NCI-H82 treated with DMSO at 0.1 percent for 48 hours (cell line): Measurements from ENCODE around the gene TMIGD1.
A peak's percentile ranks its signal among the peaks of the same experiment; 100 is the strongest.
"Not testable (repeated sequence)": the region's sequence is repeated elsewhere in the genome, so short reads cannot be mapped to it uniquely, and the experiment has no call there.

Experiments
- DNase-seq: peaks from one replicate; lab custom pipeline; 2025; ENCODE audit not compliant: unreplicated experiment; lab: John Stamatoyannopoulos, UW

The TMIGD1 gene

DNA sequence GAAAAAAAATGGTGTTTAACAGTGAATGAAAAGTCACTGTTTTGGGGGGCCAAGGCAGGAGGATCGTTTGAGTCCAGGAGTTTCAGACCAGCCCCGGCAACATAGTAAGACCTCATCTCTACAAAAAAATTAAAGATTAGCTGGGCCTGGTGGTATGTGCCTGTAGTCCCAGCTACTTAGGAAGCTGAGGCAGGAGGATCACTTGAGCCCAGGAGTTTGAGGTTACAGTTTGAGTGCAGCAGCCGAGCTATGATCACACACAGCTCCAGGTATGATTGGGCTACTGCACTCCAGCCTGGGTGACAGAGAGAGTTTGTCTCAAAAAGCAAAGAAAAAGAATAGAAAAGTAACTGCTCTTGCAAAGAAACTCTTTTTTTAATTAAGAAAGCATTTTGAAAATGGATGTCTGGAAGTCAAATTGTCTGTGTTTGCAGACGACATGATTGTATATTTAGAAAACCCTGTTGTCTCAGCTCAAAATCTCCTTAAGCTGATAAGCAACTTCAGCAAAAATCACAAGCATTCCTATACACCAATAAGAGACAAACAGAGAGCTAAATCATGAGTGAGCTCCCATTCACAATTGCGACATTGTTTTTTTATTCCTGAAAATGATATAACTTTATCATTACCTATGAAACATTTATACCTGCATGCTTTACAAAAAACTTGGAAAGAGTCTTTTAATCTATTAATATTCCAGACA is 24.4 kb upstream of the TMIGD1 start:
- DNase-seq = no peak

DNA sequence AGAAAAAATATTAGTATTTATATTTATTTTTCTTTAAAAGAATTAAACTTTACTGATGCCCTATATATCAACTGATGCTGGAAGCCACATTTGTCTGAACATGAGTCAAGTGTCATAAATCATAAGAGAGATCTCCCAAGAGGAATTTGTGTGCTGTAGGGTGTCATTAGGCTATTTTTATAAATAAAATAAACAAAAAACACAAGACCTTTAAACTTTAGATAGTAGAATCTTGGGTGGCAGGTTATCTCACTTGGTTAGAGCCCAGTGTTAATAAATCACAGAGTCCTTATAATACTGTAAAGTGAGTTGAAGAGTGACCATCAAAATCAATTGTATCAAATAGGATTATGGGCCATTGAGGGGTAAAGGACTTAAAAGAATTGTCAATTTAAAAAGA is 23.6 kb upstream of the TMIGD1 start:
- DNase-seq = no peak

- no peak for DNase-seq
These were observed 20.8 kb upstream of the TMIGD1 start for GRCh38 chr17:30354701-30355100.

DNA sequence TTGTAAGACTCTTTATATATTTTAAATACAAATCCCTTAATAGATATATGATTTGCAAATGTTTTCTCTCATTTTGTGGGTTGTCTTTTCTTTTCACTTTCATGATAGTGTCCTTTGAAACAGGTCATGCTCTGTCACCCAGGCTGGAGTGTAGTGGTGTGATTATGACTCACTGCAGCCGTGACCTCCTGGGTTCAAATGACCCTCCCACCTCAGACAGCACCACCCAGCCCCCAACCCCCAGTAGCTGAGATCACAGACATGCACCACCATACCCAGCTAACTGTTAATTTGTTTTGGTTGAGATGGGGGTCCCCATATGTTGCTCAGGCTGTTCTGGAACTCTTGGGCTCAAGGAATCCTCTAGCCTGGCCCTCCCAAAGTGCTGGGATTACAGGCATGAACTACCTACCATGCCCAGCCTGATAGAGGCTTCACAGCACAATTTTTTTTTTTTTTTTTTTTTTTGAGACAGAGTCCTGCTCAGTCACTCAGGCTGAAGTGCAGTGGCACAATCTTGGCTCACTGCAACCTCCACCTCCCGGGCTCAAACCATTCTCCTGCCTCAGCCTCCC is 18.5 kb upstream of the TMIGD1 start:
- no peak for DNase-seq

GRCh38 chr17:30351735-30352134 is 17.9 kb upstream of the TMIGD1 start:
- DNase-seq = no peak

DNA sequence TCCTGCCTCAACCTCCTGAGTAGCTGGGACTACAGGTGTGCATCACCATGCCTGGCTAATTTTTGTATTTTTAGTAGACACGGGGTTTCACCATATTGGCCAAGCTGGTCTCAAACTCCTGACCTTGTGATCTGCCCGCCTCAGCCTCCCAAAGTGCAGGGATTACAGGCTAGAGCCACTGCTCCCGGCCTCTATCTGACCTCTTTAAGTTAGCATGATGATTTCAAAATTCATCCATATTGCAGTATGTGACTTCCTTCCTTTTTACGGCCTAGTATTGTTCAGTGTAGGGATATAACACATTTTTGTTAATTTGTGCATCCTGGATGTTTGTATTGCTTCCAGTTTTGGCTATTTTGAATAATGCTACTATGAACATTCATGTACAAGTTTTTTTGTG is 17.4 kb upstream of the TMIGD1 start:
- not testable (repeated sequence) for DNase-seq

DNA sequence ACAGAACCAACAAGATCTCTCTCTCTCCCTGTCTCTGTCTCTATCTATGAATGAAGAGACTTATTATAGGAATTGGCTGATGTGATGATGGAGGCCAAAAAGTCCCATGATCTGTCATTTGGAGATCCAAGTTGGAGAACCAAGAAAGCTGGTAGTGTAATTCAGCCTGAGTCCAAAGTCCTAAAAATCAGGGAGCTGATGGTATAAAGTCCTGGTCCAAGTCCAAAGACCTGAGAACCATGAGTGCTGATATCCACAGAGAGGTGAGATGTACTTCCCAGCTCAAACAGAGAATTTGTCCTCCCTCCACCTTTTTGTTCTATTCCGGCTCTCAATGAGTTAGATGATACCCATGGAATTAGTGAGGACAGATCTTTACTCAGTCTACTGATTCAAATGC is 15.4 kb upstream of the TMIGD1 start:
- DNase-seq = no peak

DNA sequence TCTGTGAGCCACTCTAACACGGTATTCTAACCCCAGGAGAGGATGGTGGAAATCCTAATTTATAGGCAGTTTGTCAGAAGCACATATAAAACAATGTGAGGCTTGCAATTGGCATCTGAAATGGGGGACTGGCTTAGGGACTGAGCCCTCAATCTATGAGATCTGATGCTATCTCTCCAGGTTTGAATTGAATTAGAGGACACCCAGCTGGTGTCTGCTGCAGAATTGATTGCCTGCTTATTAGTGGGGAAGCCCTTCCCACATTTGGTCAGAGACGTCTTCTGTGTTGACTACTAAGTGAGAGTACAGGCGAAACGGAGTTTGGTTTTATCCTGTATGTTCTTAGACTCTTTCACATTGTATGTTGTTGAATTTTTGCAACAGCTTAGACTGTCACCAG is 13.6 kb upstream of the TMIGD1 start:
- no peak for DNase-seq

DNA sequence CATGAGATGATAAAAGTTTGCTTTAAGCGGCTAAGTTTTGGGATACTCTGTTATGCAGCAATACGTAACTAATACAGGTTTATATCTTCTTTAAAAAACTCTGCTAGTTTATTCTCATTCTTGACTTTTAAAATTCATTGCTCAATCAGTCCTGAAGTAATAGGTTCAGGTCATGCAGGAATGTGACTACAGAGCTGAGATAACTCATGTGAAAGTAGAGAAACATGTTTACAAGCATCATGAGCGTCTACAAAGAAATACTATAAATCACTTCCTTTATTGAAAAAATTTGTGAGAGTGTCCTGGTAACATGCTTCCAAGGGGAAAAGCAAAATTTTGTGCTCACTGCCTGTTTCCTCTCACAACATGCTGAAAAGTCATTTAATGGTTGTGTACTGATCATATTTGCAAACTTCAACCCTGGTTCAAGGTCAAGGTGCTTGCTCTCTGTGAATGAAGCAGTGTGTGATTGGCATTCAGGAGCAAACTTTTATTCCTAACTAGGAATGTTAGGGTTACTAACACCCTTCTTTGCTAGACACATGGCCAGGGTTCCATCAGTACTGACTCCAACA is 12.5 kb upstream of the TMIGD1 start:
- DNase-seq = no peak

GRCh38 chr17:30345527-30346075 is 11.7 kb upstream of the TMIGD1 start:
- DNase-seq = no peak

- DNase-seq = no peak
These were observed 11.2 kb upstream of the TMIGD1 start for GRCh38 chr17:30345089-30345433.

- DNase-seq = no peak
These were observed 10.6 kb upstream of the TMIGD1 start for GRCh38 chr17:30344283-30345088.

DNA sequence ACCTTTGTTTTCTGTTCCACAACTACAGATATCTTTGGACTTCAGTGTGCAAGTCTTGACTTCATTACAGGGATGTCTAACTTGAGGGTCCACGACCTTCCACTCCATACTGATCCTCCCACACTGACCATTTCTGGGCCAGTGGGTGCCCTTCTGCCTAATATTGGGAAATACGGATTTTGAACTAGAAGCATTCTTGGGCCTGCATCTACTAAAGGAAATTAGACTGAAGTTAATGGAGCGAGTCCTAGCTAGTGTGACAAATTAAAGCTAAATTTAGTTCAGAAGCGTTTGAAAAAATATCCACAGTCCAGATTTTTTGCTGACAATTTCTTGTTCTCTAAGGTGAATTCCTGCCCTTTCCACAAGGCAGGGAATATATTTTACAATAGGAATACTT is 9.9 kb upstream of the TMIGD1 start:
- no peak for DNase-seq

- not testable (repeated sequence) for DNase-seq
These were observed 9.4 kb upstream of the TMIGD1 start for GRCh38 chr17:30343244-30343643.

DNA sequence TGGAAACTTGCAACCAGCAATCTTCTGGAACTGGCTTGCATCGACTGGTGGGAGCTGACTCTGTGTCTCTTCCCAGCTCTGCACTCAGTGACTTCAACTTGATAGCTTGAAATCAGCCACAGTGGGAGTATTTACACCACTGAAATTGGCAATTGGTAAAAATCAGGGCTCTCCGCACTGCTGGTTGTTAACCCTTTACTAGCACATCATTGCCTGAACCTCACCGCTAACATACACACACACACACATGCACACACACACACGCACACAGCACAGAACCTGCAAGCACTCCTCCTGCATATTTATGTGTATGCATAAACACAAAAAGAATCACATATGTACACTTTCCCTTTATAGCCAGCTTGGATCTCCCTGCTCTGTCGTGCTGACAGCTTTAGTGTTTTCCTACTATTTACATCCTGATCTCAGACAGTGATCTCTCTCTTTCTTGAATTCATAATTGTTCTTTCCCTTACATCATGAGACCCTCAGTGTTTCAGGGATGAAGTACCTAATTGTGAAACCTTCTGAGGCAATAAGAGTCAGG is 7.9 kb upstream of the TMIGD1 start:
- no peak for DNase-seq

DNA sequence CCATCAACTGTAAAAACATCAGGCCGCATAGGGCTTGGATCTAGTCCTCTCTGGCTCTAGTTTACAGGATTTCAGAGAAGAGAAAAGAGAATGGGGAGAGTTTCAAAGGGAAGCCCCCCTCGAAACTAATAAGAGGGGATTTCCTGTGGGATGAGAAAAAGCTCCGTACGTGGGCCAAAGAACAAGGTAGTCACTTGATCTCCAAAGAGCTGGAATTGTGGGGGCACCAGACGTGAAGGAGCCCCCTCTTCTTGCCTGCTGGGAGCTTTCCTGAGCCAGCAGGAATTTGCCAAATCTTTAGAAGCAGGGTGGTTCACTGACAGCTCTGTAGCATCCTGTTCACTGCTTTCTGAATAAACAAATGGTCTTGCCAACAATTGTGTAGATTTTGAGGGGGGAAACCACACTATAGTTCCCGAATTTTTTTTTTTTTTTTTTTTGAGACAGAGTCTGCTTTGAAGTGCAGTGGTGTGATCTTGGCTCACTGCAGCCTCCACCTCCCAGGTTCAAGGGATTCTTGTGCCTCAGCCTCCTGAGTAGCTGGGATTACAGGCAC is 7.0 kb upstream of the TMIGD1 start:
- DNase-seq = no peak

DNA sequence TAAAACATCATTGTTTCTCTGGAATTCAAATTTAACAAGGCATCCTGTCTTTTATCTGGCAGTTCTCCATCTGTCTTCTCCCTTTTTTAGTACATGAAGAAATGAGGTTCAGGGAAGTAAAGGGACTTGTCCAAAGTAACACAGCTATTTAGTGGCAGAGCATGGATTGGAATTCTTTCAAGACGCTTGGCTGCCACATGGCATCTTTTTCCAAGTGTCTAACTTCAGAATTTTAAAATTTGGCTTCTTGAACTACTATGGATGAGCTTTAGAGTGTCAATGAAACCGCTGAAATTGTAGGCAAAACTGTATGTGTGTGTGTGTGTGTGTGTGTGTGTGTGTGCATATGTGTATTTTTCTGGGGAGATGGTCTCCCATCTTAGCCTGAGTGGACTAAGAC is 5.2 kb upstream of the TMIGD1 start:
- no peak for DNase-seq

GRCh38 chr17:30337393-30337999 is 3.6 kb upstream of the TMIGD1 start:
- no peak for DNase-seq

- DNase-seq = peak; percentile 85
These were observed 2.7 kb upstream of the TMIGD1 start for GRCh38 chr17:30336369-30337171.

DNA sequence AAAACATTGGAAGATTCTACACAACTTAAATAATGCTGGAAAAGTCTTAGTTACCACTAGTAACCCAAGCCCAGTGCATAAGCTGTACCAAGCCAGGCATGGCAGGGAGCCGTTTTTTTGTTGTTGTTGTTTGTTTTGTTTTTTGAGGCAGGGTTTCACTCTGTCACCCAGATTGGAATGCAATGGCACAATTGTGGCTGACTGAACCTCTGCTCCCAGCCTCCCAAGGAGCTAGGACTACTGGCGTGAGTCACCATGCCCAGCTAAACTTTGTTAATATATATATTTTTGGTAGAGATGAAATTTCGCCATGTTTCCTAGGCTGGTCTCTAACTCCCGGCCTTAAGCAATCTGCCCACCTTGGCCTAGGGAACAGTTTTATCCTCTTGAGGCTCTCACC is 564 bp upstream of the TMIGD1 start:
- no peak for DNase-seq
